ENCODE measurements around the gene AGAP2. TPM values are rescaled to one million over a fixed set of nuclear protein-coding genes. Genes with fewer than 3 reads are reported as not detected.

The AGAP2 gene
- total and polyA plus RNA-seq, 2 donors (not counting 1 experiment from before 2014, with no cell fraction given) = 22.2 to 27.0 TPM

DNA sequence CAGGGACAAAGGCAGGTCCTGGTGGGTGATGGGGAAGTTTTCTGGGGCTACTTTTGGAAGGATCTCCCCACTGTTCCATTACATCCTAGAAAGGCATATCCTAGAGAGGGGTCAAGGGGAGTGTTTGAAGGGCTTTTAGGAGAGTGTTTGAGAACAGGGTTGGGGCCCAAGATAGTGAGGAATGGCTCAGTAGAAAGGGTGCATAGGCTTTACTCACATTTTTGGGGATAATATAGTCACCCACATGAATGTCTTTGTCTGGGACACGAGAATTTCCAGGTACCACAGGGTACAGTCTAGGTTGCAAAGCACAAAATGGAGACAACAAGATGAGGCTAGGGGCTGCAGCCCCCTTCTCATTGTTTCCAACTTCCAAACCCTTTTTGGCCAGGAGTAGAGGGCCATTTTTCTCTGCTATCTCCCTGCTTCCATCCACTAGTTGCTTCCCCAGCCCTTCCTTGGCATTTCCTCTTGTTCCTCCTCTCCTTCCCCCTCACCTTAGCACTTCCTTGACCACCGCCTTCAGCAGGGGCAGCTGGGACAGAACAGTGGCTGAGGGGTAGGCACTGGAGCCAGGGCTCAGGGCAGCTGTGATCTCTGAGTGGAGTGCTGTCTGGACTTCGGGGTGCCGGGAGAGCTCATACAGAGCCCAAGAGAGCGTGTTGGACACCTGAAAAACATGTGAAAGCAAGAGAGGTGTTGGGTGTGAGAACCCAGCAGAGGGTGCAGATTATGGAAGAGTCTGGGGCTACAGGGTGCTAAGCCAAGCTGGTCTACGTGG, 25.5 kb upstream of the AGAP2 start:
- Mint-ChIP-seq H3K4me3 (peak overlapping the region; percentile 93), H3K27ac (no peak overlapping the region), H3K27me3 (peaks cover 24% of the 10 kb centered on the region), H3K9me3 (ENCODE audit: insufficient read depth) (no peaks in the 10 kb centered on the region), H3K4me1 (peaks cover 43% of the 10 kb centered on the region)
- Histone ChIP-seq H3K27ac (ENCODE audit: low read length in 2 of 2) (no peak overlapping the region), H3K36me3 (replicated peaks in 1 of 2; ENCODE audit: control extremely low read depth in 1 of 2, control insufficient read depth in 1 of 2, extremely low read depth in 1 of 2, insufficient read depth in 2 of 2, low read length in 1 of 2) (peaks cover 0 to 18% of the 10 kb centered on the region in 2 experiments), H4K20me1 (ENCODE audit: control insufficient read depth, insufficient read depth, low read length, poor library complexity, severe bottlenecking) (peaks cover 48% of the 10 kb centered on the region), H2AFZ (ENCODE audit: insufficient read depth, low read depth, low read length, poor library complexity, severe bottlenecking) (no peak overlapping the region), H3K4me2 (replicated peaks; ENCODE audit: low read depth, low read length, poor library complexity, severe bottlenecking) (peak overlapping the region; percentile 87), H3K4me3 (ENCODE audit: control extremely low read depth in 1 of 5, extremely low read depth in 1 of 5, insufficient read depth in 1 of 5, low read depth in 2 of 5, low read length in 4 of 5) (no peak overlapping the region), H3K27me3 (replicated peaks in 1 of 4; ENCODE audit: control extremely low read depth in 1 of 4, control insufficient read depth in 3 of 4, insufficient read depth in 4 of 4, low read length in 3 of 4) (peaks cover 0 to 38% (median 26%) of the 10 kb centered on the region in 4 experiments), H3K4me1 (ENCODE audit: control insufficient read depth in 2 of 2, insufficient read depth in 2 of 2, low read length in 2 of 2) (peaks cover 36% of the 10 kb centered on the region in 2 donors), H3K9me3 (ENCODE audit: control extremely low read depth in 1 of 3, control insufficient read depth in 2 of 3, insufficient read depth in 1 of 3, low read length in 2 of 3) (peaks cover 0 to 13% (median 0%) of the 10 kb centered on the region in 3 donors), H3K9ac (ENCODE audit: low read length) (peak overlapping the region; percentile 64), H3K79me2 (ENCODE audit: control insufficient read depth, insufficient read depth, low read length) (peaks cover 48% of the 10 kb centered on the region)
- ChIA-PET CTCF (interaction anchor here (1.0 to 2.6 kb wide), 3 partner anchors 8 to 141 kb away, joined by 3 to 13 read pairs (median 7); no protein-coding TSS in a partner anchor), POLR2A (interaction anchor here (0.6 kb wide), 1 partner anchor 140 kb away, joined by 4 read pairs; no protein-coding TSS in a partner anchor)
- intact Hi-C loops (cut with micrococcal nuclease) = no loop called here
- no peak for TF ChIP-seq CTCF (IDR thresholded peaks at IDR 0.05)
- no peak for TF ChIP-seq EZH2 (IDR thresholded peaks at IDR 0.05; ENCODE audit: borderline replicate concordance, insufficient read depth, low read depth, low read length, poor library complexity, severe bottlenecking)
- ATAC-seq (ENCODE audit: low read depth) (no peak), DNase-seq (no peak)
- WGBS (ENCODE audit: insufficient coverage) = 88% methylated on average over 5 of the region's 6 CpGs

GRCh38 chr12:57762463-57762862, 23.9 kb upstream of the AGAP2 start:
- Histone ChIP-seq H3K27ac (ENCODE audit: low read length in 2 of 2) (no peak overlapping the region), H3K4me3 (ENCODE audit: control extremely low read depth in 1 of 5, extremely low read depth in 1 of 5, insufficient read depth in 1 of 5, low read depth in 2 of 5, low read length in 4 of 5) (no peak overlapping the region), H3K9ac (ENCODE audit: low read length) (no peak overlapping the region), H3K9me3 (ENCODE audit: control extremely low read depth in 1 of 3, control insufficient read depth in 2 of 3, insufficient read depth in 1 of 3, low read length in 2 of 3) (peaks cover 0 to 13% (median 0%) of the 10 kb centered on the region in 3 donors), H3K36me3 (replicated peaks in 1 of 2; ENCODE audit: control extremely low read depth in 1 of 2, control insufficient read depth in 1 of 2, extremely low read depth in 1 of 2, insufficient read depth in 2 of 2, low read length in 1 of 2) (peaks cover 1 to 34% of the 10 kb centered on the region in 2 experiments), H2AFZ (ENCODE audit: insufficient read depth, low read depth, low read length, poor library complexity, severe bottlenecking) (no peak overlapping the region), H3K4me1 (ENCODE audit: control insufficient read depth in 2 of 2, insufficient read depth in 2 of 2, low read length in 2 of 2) (peaks cover 36 to 43% of the 10 kb centered on the region in 2 donors), H3K27me3 (replicated peaks in 1 of 4; ENCODE audit: control extremely low read depth in 1 of 4, control insufficient read depth in 3 of 4, insufficient read depth in 4 of 4, low read length in 3 of 4) (peaks cover 0 to 35% (median 24%) of the 10 kb centered on the region in 4 experiments), H4K20me1 (ENCODE audit: control insufficient read depth, insufficient read depth, low read length, poor library complexity, severe bottlenecking) (peaks cover 64% of the 10 kb centered on the region), H3K4me2 (replicated peaks; ENCODE audit: low read depth, low read length, poor library complexity, severe bottlenecking) (no peak overlapping the region), H3K79me2 (ENCODE audit: control insufficient read depth, insufficient read depth, low read length) (peaks cover 64% of the 10 kb centered on the region)
- H3K9me3 Mint-ChIP-seq (ENCODE audit: insufficient read depth) = no peaks in the 10 kb centered on the region
- 89% methylated on average over 1 of the region's 2 CpGs for WGBS (ENCODE audit: insufficient coverage)
- ChIA-PET POLR2A (no interaction called here), CTCF (interaction anchor here (1.9 to 2.0 kb wide), 3 partner anchors 19 to 21 kb away, joined by 6 to 7 read pairs (median 7); partner anchors contain the start of gene TSFM)
- ATAC-seq (ENCODE audit: low read depth) = no peak
- DNase-seq = no peak
- no peak overlapping the region for H3K27ac Mint-ChIP-seq
- H3K4me3 Mint-ChIP-seq = no peak overlapping the region
- no peak for TF ChIP-seq EZH2 (IDR thresholded peaks at IDR 0.05; ENCODE audit: borderline replicate concordance, insufficient read depth, low read depth, low read length, poor library complexity, severe bottlenecking)
- no peak for TF ChIP-seq CTCF (IDR thresholded peaks at IDR 0.05)
- intact Hi-C loops (cut with micrococcal nuclease) = no loop called here
- peaks cover 24% of the 10 kb centered on the region for H3K27me3 Mint-ChIP-seq
- peaks cover 48% of the 10 kb centered on the region for H3K4me1 Mint-ChIP-seq
